GM19467 (cell line): ENCODE data around the gene CNTNAP2.
"Not testable (repeated sequence)": the region's sequence is repeated elsewhere in the genome, so short reads cannot be mapped to it uniquely, and the experiment has no call there.

ENCODE experiments used
- ATAC-seq: cut with Tn5 transposase; IDR thresholded peaks from one replicate; pipeline ENCODE4 v1.9.1; 2021; ENCODE audit warnings: mild to moderate bottlenecking, moderate library complexity; ENCODE audit not compliant: unreplicated experiment

The CNTNAP2 gene

DNA sequence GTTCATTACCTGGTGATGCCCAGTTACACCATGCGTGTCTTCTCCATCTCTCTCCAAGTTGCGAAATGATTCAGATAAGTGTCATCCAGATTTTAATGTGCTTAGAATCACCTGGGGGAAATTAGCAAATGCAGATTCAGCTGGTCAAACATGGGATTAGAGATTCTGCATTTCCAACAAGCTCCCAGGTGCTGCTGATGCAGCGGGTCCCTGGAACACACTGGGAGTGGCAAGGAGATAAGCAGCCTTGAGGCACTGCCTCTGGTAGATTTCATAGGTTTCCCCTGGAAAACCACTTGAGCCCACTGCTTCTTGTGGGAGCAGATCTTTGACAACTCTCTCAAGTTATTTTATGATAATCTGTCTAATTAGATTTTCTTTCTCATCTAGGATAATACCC is 2278.0 kb downstream of the CNTNAP2 start:
- ATAC-seq: no peak

GRCh38 chr7:148395352-148395811 is 2278.8 kb downstream of the CNTNAP2 start:
- ATAC-seq: no peak

- ATAC-seq: no peak
These were observed 2279.6 kb downstream of the CNTNAP2 start for GRCh38 chr7:148395990-148396716.

DNA sequence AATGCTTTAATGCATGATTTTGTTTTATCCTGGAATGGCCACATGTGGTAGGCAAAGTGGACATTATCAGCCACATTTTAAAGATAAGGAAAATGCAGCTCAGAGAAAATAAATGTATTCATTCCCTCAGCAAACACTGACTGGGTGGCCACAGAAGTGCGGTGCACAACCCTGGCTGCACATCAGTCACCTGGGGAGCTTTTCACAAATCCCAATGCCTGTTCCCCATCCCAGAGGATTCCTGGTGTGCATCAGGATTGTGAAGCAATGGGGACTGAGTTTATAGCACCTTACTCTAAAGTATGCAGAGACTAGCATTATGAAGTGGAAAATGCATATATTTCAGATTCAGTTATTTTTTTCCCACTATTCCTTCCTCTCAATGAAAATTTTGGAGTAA is 2280.5 kb downstream of the CNTNAP2 start:
- ATAC-seq: no peak

- ATAC-seq: no peak
These were observed 2280.9 kb downstream of the CNTNAP2 start for GRCh38 chr7:148397551-148397950.

- no peak for ATAC-seq
These were observed 2281.4 kb downstream of the CNTNAP2 start for GRCh38 chr7:148397985-148398384.

DNA sequence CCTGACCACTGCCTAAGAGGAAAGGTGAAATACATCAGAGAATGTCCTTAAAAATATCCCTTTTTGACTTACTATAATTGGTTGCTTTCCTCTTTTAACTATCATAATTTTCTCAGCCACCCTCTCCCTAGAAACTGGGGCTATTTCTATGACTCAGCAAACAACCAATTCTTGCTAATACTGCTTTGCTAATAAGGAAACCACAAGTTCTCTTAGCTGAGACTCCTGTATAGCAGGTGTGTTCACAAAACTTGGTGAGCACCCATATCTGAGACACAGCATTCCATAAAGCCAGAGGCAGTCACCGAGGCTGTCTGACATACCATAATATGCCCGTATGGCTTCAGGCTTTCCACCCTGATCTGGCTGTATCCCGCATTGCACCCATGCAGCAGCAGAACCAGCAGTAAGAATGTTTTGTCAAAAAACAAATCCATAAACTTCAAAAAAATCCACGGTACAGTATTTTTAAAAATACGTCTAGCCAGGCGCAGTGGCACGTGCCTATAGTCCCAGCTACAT is 2282.3 kb downstream of the CNTNAP2 start:
- no peak for ATAC-seq

- no peak for ATAC-seq
These were observed 2283.5 kb downstream of the CNTNAP2 start for GRCh38 chr7:148400101-148400500.

- no peak for ATAC-seq
These were observed 2285.6 kb downstream of the CNTNAP2 start for GRCh38 chr7:148402159-148402558.

DNA sequence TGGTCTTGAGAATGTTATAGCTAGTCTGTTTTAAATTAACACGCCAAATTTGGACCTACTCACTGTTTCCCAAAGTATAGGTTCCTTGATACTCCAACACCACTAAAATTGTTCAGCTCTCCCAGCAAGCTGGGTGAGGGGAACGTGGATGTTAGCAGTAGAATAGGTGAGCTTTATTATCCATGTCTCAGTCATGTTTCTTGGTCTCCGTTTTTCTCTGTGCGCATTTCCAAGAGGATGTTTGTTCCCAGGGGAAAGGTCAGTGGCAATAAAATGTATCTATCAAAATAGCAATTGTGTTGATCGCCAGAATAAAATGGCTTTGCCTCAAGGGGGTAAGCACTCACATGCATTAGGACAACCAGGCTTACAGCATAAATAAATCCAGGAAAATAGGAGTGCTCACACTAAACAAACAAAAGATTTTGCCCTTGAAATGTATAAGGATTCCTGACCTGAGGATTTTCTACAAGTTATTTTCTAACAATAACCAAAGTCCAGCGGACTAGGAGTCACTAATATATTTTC is 2286.9 kb downstream of the CNTNAP2 start:
- no peak for ATAC-seq

GRCh38 chr7:148408307-148408706 is 2291.7 kb downstream of the CNTNAP2 start:
- no peak for ATAC-seq

- no peak for ATAC-seq
These were observed 2294.3 kb downstream of the CNTNAP2 start for GRCh38 chr7:148410905-148411304.

- ATAC-seq: no peak
These were observed 2296.1 kb downstream of the CNTNAP2 start for GRCh38 chr7:148412691-148413090.

DNA sequence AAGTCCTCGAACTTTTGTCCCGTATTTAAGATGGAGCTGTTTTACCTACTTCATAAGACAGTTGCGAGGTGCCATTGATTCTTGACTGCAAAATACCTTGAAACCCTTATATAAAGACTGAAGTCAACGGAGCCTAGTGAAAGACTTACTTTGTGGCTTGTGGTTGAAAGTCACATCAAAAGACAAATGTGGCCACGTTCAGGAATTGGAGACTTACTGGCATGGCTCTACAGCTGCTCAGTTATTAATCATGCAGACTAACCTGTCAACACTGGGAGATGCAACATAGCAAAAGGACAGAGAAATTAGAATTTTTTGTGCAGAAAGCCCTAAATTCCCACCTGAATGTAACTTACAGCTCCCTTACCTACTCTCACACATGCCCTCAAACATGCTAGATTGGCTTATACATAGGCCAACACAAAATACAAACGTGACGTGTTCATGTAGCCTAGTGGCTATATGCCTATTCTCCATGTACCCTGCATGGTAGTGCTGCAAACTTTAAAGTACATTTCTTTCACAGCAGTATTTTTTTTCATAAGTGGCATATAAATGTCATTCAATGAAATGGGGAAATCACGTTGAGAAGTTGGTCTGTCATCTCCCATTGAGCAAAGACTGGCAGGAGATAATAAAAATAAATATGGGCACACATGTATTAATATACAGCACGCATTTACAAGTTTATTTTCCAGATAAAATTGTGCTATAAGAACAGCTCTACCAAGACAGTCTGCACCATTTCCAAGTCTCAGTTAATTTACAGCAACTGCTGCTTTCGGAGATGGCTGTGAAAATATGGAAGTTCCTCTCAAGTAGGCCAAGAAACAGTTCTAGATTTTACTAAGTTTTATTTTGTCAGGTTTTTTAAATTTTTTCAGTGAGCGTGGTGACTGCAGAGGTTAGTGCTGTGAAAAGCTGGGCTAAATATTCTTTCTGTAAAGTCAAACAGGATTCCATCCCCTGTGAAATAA is 2303.5 kb downstream of the CNTNAP2 start:
- peak; percentile 90 for ATAC-seq

- ATAC-seq: no peak
These were observed 2305.4 kb downstream of the CNTNAP2 start for GRCh38 chr7:148422030-148422429.

- not testable (repeated sequence) for ATAC-seq
These were observed 2309.8 kb downstream of the CNTNAP2 start for GRCh38 chr7:148426393-148426792.

DNA sequence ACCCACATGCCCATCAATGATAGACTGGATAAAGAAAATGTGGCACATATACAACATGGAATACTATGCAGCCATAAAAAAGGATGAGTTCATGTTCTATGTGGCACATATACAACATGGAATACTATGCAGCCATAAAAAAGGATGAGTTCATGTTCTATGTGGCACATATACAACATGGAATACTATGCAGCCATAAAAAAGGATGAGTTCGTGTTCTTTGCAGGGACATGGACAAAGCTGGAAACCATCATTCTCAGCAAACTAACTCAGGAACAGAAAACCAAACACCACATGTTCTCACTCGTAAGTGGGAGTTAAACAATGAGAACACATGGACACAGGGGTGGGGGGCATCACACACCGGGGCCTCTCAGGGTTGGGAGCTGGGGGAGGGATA is 2314.1 kb downstream of the CNTNAP2 start:
- ATAC-seq: not testable (repeated sequence)

- no peak for ATAC-seq
These were observed 2317.1 kb downstream of the CNTNAP2 start for GRCh38 chr7:148433521-148434180.

DNA sequence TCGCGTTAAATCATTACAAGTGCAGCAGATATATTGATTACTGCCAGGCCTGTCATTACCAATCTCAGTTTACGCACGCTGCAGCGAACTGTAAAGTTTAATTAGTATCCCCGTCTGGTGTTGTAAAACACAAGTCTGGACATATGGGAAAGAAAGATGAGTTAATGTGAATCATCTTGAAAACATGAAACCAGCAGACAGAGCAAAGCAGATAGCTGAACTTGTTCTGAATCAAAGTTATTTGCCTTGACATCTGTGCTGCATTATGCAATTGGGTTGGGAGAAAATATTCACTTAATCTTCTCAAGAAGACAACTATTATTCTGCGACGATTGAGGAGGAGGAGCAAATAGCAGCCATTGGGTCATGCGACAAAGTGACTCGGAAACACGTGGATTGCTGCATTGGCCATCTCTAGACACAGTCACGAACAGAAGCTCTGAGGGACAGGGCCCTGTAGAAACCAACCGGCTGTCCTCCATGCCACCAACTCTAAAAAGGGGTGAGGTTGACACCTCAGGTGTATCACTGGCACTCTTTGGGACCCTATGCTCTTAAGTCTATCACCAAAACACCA is 2317.7 kb downstream of the CNTNAP2 start:
- no peak for ATAC-seq

GRCh38 chr7:148434887-148435286 is 2318.3 kb downstream of the CNTNAP2 start:
- no peak for ATAC-seq
